ES-I3 (cell line): ENCODE data around the gene TMC7.
A peak's percentile ranks its signal among the peaks of the same experiment; 100 is the strongest.

Experiments used
- H3K36me3 ChIP-seq: 2 replicates; pipeline ENCODE4 v1.6.1; 2013; ENCODE audit warnings: mild to moderate bottlenecking, low read length, control low read depth, moderate library complexity; ENCODE audit not compliant: insufficient read depth
- H3K4me1 ChIP-seq: 2 replicates; pipeline ENCODE4 v1.6.1; 2013; ENCODE audit warnings: mild to moderate bottlenecking, control low read depth, low read length; ENCODE audit not compliant: insufficient read depth
- H3K9ac ChIP-seq: 2 replicates; pipeline ENCODE4 v1.6.1; 2013; ENCODE audit warnings: low read depth, mild to moderate bottlenecking, low read length, moderate library complexity
- H3K9me3 ChIP-seq: 2 replicates; pipeline ENCODE4 v1.6.1; 2013; ENCODE audit warnings: mild to moderate bottlenecking, low read length, moderate library complexity; ENCODE audit not compliant: control insufficient read depth, insufficient read depth

The TMC7 gene

DNA sequence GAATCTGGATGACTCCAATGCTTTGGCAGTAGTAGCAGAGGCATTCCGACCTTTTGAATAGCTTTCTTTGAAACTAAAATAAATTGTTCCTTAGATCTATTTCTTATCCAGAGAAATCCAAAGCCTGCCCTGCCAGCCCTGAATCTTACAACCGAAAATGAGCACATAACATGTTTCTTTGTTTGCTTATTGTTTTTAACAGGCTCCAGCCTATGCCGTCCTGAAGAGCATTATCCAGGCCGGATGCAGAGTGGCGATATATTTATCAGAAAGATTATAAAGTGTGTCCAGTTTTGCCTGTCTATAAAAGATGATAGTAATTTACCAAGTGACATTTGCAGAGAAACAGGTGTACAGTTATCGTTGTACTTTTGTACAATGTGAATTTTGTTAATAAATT lies 94.1 kb downstream of the TMC7 start:
- Histone ChIP-seq H3K9ac (no peak overlapping the region), H3K9me3 (no peaks in the 10 kb centered on the region), H3K36me3 (no peaks in the 10 kb centered on the region; the same call in none of the 2 replicates), H3K4me1 (no peaks in the 10 kb centered on the region)

DNA sequence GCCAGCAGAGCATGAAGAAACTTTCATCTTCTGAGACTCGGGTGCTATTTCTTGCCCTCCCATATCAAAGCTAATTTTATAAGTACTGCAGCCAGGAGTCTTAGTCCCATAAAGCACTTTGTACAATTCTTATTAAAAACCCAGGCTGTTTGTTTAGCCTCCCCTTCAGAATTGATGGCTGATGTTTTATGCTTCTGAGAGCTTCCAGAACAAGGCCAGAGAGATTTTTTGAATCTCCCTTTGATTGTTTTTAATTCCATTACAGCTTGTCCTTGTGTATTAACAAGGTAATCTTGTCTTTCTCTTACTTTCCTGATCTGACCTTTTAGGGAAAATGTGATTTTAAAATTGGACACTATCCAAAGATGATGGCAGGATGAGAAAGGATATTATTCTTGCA lies 99.9 kb downstream of the TMC7 start:
- no peaks in the 10 kb centered on the region for H3K9me3 ChIP-seq
- no peaks in the 10 kb centered on the region; the same call in none of the 2 replicates for H3K36me3 ChIP-seq
- H3K9ac ChIP-seq, result no peak overlapping the region
- no peaks in the 10 kb centered on the region for H3K4me1 ChIP-seq

DNA sequence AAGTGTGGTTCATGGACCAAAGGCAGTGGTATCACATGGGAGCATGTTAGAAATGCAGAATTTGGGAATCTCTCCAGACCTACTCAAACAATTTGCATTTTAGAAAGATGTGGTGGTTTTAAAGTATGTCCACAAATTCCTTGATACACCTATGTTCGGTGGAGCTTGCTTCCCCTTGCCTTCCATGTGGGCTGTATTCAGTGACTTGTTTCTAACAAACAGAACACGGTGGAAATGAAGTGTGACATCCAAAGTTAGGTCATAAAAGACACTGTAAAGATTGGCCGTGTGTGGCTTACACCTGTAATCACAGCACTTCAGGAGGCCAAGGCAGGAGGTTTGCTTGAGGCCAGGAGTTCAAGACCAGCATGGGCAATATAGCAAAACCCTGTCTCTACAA lies 100.4 kb downstream of the TMC7 start:
- H3K4me1 ChIP-seq, result no peaks in the 10 kb centered on the region
- no peaks in the 10 kb centered on the region for H3K9me3 ChIP-seq
- no peak overlapping the region for H3K9ac ChIP-seq
- H3K36me3 ChIP-seq, result no peaks in the 10 kb centered on the region; the same call in 1 of the 2 replicates

DNA sequence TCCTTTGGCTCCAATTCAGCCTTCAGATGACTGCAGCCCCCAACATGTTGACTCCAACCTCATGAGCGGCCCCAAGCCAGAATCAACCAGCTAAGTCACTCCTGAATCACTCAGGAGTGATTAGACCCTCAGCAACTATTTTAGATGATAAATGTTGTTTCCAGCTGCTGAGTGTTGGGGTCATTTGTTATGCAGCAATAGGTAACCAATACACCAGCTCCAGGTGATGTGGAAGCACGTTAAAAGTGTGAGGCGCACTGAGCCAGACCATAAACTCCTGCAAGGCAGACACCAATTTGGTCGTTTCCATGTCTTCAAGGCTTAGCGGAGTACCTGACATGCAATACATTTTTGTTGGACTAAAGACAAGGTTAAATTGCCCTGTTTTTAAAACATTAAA lies 101.1 kb downstream of the TMC7 start:
- no peak overlapping the region for H3K9ac ChIP-seq
- H3K36me3 ChIP-seq, result no peaks in the 10 kb centered on the region
- no peaks in the 10 kb centered on the region for H3K4me1 ChIP-seq
- H3K9me3 ChIP-seq, result no peaks in the 10 kb centered on the region

DNA sequence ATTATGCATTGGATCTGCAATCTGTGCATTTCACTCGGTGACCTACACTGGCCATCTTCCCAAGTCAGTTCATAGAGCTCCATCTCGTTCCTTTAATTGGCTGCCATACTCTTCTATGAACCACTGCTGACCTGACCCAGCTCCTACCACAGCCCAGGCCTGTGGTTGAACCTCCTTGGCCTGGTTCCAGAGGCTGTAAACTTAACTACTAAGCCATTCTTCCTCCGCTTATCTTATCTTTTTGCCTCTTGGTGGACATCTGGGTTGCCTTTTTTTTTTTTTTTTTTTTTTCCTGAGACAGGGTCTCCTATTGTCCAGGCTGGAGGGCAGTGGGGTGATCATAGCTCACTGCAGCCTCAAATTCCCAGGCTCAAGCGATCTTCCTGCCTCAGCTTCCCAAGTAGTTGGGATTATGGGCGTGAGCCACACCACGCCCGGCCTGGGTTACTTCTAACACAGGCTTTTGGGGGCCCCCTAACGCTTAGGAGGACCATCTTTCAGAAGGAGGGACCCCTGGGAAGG lies 102.0 kb downstream of the TMC7 start:
- Histone ChIP-seq H3K9ac (0 out of 2 replicates have a peak overlapping the region, but pooled peaks have one; percentile 49), H3K9me3 (no peaks in the 10 kb centered on the region), H3K36me3 (no peaks in the 10 kb centered on the region), H3K4me1 (no peaks in the 10 kb centered on the region)

DNA sequence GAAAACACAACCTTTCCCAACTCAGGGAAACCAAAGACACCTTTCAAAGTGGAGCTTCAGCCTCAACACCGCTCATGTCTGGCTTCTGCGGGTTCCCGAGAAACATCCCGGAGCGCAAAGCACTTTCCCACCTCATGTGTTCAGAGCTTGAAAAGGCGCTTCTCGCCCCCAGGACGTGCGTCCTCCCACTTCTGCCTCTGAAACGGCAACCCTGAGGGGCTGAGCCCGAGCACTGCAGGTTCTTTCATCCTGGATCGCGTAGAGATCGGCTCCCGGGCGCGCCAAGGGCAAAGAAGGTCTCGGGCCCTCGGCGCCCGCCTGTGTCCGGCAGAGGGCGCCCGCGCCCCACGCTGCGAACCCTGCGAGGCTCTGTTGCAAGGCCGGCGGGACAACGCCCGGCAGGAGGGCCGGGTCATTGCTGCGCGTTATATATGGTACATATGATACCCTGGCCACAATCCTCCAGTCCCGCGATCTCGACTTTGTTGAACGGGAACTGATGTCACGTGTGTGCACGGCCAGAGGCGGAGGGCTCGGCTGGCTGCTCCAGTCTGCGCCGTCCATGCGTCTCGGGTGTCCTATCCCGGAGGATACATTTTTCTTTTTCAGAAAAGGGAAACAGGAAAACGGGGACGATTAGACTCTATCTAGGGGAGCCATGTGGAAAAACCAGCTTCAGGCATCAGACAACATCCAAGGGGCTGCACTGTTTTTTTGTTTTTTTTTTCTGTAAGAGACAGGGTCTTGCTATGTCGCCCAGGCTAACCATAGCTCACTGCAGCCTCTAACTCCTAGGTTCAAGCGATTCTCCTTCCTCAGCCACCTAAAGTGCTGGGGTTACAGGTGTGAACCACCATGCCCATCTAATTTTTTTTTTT lies 102.8 kb downstream of the TMC7 start:
- H3K9ac ChIP-seq, result peak overlapping the region; percentile 49; the same call in 1 of the 2 replicates
- no peaks in the 10 kb centered on the region for H3K9me3 ChIP-seq
- H3K4me1 ChIP-seq, result no peaks in the 10 kb centered on the region
- H3K36me3 ChIP-seq, result no peaks in the 10 kb centered on the region

DNA sequence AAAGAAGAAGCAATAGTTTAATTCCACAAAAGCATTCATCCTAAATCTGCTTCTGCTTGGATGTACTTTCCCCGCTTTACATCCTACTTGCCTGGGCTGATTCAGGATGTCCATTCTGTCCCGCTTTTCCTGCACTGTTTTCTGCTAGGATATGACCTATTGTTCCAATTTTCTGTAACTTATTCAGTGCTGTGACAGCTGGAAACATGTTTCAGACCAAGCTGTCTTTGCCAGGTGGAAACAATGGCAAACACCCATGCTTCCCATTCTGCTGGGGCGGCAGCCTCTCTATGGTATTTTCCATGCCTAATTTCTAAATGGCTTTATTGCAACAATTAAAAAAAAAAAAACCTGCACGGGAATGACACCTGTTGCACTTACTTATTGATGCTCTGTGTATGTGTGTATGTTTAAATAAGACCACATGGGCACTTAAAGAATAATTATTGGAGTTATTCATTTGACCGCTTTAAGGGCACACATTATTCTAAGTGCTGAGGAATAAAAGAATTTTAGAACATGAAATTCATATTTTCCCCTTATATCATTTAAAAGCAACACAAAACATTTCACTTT lies 104.7 kb downstream of the TMC7 start:
- no peaks in the 10 kb centered on the region for H3K9me3 ChIP-seq

DNA sequence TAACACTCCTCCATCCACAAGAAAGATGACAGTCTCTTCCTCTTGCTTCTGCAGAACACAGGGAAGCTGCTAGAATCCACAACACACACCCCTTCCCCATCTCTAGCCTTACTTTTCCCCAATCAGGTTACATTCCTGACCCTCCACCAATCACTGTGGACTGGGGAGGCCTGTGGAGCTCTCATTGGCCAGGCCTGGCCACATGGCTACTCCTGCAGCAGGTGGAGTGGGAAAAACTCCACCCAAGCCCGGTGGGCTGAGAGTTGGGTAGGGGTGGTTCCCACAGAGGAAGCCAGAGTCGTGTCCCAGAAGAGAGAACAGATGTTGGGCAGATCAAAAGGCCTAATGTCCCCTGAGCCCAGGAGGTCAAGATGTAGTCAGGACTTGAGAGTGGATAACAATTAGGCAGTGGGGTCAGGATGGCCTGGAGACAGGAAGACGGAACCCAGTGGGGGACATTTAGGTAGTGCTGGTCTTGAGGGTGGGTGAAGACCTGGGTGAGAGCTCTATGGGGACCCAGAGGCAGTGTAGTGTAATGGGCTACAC lies 105.7 kb downstream of the TMC7 start:
- Histone ChIP-seq H3K9ac (no peak overlapping the region), H3K4me1 (no peaks in the 10 kb centered on the region; the same call in 1 of the 2 replicates), H3K9me3 (no peaks in the 10 kb centered on the region), H3K36me3 (no peaks in the 10 kb centered on the region)

More for the DNA sequence above, 104.7 kb downstream of the TMC7 start:
- Histone ChIP-seq H3K9ac (no peak overlapping the region), H3K4me1 (no peaks in the 10 kb centered on the region), H3K36me3 (no peaks in the 10 kb centered on the region)

DNA sequence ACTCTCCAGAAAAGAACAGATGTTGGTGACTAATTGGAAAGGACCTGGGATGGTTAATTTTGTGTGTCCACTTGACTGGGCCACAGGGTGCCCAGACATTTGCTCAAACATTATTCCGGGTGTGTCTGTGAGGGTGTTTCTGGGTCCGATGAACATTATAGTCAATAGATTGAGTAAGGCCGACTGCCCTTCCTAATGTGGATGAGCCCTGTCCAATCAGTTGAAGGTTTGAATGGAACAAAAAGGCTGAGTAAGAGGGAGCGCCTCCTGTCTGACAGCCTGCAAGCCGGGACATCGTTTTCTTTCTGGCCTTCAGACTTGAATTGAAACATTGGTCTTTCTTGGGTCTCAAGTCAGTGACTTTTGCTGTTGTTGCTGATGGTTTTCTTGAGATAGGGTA lies 107.2 kb downstream of the TMC7 start:
- Histone ChIP-seq H3K9ac (no peak overlapping the region), H3K9me3 (no peaks in the 10 kb centered on the region), H3K36me3 (no peaks in the 10 kb centered on the region), H3K4me1 (no peaks in the 10 kb centered on the region; the same call in 1 of the 2 replicates)

DNA sequence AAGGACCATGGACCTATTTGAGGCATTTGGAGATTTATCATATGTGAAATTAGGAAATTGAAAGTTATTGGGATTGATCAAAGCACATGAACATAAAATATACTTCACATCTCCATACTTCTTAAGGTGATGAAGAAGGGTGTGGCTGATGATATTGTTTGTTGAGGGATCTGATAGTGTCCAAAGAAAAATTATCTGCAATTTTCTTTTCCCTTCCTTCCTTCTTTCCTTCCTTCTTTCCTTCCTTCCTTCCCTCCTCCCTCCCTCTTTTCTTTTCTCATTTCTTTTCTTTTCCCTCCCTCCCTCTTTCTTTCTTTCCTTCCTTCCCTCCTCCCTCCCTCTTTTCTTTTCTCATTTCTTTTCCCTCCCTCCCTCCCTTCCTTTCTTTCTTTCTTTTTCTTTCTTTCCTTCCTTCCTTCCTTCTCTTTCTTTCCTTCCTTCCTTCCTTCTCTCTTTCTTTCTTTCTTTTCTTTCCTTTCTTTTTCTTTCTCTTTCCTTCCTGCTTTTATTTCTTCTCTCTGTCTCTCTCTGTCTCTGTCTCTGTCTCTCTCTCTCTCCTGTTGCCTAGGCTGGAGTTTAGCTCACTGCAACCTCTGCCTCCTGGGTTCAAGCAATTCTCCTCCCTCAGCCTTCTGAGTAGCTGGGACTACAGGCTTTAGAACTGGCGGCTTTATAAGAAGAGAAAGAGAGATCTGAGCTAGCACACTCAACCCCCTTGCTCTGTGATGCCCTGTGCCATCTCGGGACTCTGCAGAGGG lies 109.1 kb downstream of the TMC7 start:
- Histone ChIP-seq H3K36me3 (no peaks in the 10 kb centered on the region), H3K4me1 (no peaks in the 10 kb centered on the region; the same call in 1 of the 2 replicates), H3K9ac (no peak overlapping the region), H3K9me3 (peaks cover 4% of the 10 kb centered on the region)

DNA sequence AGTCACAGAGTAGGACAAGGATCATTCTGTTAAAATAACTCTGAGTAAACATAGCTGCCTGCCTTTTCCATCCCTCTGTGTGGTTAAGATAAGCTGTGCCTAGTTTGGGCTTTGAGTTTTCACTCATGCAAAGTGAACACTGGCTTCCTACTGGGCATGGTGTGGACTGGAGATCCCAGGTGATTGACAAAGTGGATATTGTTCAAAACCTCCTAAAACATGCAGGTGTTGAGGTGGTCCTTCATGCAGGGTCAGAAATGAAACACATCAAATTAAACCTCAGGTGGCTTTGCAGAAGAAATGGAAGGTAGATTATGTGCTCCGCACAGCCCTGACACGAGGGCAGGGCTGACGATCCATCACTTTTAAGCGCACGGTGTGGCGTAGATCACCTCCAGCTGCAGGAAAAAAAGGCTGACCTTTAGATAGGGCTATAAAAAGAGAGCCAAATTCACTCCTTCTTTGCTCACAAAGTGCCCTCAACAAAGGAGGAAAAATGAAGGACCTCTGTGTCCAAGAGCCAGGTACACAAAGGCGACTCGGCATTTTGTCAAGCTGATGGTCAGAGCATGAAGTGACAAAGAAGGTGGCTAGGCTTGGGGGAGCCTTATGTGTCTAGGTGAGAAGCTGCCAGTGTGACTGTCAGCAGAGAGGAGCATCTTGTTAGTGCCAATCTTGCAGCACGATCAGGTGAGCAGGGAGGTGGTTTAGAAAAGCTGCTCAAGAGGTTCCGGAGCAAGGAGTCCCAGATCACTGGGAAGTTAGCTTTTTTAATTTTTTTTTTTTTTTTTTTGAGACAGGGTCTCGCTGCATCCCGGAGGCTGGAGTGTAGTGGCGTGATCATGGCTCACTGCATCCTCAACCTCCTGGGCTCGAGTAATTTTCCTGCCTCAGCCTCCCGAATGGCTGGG lies 110.2 kb downstream of the TMC7 start:
- no peak overlapping the region for H3K9ac ChIP-seq

DNA sequence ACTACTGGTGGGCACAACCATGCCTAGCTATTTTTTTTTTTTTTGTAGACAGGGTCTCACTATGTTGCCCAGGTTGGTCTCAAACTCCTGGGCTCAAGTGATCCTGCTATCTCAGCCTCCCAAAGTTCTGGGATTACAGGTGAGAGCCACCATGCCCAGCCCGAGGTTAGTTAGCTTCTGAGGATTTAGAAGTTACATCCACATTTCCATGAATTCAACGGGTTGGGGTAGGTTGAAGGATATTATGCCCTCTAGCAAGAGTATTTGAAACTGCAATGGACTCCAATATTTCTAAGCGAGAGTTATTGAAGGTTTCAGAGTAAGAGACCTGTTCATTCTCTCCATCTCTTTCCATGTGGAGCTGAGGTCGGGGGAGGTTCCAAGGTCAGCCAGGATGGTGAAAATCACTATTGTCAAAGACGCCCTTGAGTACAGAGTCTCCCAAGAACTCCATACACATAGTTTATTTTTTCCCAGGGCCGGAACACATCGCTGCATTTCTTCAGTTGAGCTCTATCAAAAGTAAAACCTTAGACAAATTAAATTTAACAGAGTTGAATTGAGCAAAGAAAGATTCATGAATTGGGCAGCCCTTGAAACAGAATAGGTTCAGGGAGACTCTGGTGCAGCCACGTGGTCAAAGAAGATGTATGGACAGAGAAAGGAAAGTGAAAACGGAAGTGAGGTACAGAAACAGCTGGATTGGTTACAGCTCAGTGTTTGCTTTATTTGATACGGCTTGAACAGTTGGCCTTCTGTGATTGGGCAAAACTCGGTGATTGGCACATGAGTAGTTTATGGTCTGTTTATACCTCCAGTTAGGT lies 111.0 kb downstream of the TMC7 start:
- Histone ChIP-seq H3K9me3 (peaks cover 7% of the 10 kb centered on the region), H3K9ac (no peak overlapping the region), H3K4me1 (no peaks in the 10 kb centered on the region; the same call in 1 of the 2 replicates), H3K36me3 (no peaks in the 10 kb centered on the region)

More for the DNA sequence above, 110.2 kb downstream of the TMC7 start:
- peaks cover 7% of the 10 kb centered on the region for H3K9me3 ChIP-seq
- H3K4me1 ChIP-seq, result no peaks in the 10 kb centered on the region; the same call in 1 of the 2 replicates
- no peaks in the 10 kb centered on the region for H3K36me3 ChIP-seq

DNA sequence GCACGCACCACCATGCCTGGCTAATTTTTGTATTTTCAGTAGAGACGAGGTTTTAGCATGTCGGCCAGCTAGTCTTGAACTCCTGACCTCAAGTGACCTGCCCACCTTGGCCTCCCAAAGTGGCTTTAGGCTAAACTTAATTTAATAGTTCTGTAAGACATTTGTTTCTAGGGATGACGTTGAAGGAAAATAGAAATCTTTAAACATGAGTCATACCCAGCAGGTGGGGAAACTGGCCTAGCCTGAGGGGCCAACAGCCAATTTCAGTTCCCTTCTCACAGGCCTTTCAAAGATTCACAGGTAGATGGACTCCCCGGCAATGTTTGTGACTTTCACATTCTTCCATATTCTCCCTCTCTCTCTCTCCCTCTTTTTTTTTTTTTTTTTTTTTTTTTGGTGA lies 111.9 kb downstream of the TMC7 start:
- Histone ChIP-seq H3K4me1 (no peaks in the 10 kb centered on the region; the same call in 1 of the 2 replicates), H3K9me3 (peaks cover 7% of the 10 kb centered on the region), H3K9ac (no peak overlapping the region), H3K36me3 (no peaks in the 10 kb centered on the region)
